Astrocyte of the spinal cord (primary cell): ENCODE measurements around the gene MAGI1.

Experiments
- DNase-seq: peaks from one replicate; pipeline ENCODE4 v3.0.0; 2011; ENCODE audit warnings: low read depth, low spot score
- H3K4me3 ChIP-seq: 2 replicates; pipeline ENCODE4 v1.5.1; 2011; ENCODE audit warnings: low read depth, mild to moderate bottlenecking, low read length, moderate library complexity
- in situ Hi-C: cut with HindIII; loops from 2 replicates; pipeline ENCODE4 v1.10.0; 2017; ENCODE audit warnings: low sequenced_read_pairs
- TF ChIP-seq, protein P1 (sequence below): IDR thresholded peaks from 2 replicates; pipeline ENCODE4 v1.5.1; 2012; ENCODE audit warnings: low read depth, mild to moderate bottlenecking, low read length, inconsistent platforms

The MAGI1 gene

GRCh38 chr3:65924762-65925161, 114.0 kb downstream of the MAGI1 start:
- TF ChIP-seq, protein P1, sequence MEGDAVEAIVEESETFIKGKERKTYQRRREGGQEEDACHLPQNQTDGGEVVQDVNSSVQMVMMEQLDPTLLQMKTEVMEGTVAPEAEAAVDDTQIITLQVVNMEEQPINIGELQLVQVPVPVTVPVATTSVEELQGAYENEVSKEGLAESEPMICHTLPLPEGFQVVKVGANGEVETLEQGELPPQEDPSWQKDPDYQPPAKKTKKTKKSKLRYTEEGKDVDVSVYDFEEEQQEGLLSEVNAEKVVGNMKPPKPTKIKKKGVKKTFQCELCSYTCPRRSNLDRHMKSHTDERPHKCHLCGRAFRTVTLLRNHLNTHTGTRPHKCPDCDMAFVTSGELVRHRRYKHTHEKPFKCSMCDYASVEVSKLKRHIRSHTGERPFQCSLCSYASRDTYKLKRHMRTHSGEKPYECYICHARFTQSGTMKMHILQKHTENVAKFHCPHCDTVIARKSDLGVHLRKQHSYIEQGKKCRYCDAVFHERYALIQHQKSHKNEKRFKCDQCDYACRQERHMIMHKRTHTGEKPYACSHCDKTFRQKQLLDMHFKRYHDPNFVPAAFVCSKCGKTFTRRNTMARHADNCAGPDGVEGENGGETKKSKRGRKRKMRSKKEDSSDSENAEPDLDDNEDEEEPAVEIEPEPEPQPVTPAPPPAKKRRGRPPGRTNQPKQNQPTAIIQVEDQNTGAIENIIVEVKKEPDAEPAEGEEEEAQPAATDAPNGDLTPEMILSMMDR, result no peak
- peak; percentile 67 for DNase-seq
- in situ Hi-C loops, result no loop called here
- no peak overlapping the region for H3K4me3 ChIP-seq

DNA sequence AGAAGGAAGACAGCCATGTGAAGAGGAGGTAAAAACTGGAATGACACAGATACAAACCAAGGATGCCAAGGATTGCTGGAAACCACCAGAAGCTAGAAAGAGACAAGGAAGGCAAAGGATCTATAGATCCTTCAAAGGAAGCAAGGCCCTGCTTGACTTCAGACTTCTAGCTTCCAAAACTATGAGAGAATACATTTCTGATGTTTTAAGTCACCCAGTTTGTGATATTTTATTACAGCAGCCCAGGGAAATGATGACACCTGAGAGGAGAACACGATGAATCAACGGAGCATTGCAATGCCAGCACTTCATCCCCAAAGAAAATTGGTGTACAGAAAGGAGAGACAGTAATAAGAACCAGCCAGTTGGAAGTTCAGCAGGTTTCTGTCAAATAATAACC, 116.3 kb downstream of the MAGI1 start:
- TF ChIP-seq, protein P1, result no peak
- in situ Hi-C loops, result no loop called here
- H3K4me3 ChIP-seq, result no peak overlapping the region
- DNase-seq, result no peak

DNA sequence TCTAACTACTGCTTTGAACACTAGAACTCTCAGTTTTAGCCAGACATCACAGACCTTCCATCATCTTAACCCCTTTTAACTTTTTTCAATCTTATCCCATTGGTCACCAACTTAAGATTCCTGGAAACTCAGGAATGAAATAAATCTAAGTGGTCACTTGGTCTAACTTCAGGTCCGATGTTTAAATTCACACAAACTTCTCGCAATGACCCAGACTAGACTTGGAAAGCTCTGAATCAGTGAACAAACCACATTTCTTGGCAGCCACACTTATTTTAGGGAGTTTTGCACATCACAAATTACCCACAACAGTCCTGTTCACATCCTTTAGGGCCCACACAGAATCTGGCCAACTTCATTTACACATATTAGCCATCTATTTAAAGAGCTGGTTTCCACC, 118.9 kb downstream of the MAGI1 start:
- no peak overlapping the region for H3K4me3 ChIP-seq
- peak; percentile 71 for DNase-seq
- in situ Hi-C loops, result no loop called here
- TF ChIP-seq, protein P1, result no peak

GRCh38 chr3:65915477-65915876, 123.2 kb downstream of the MAGI1 start:
- H3K4me3 ChIP-seq, result no peak overlapping the region
- in situ Hi-C loops, result no loop called here
- DNase-seq, result no peak
- TF ChIP-seq, protein P1, result no peak

- DNase-seq, result no peak
- H3K4me3 ChIP-seq, result no peak overlapping the region
- in situ Hi-C loops, result no loop called here
- TF ChIP-seq, protein P1, result peak; percentile 10
Observed at GRCh38 chr3:65914740-65915367, 123.9 kb downstream of the MAGI1 start.

DNA sequence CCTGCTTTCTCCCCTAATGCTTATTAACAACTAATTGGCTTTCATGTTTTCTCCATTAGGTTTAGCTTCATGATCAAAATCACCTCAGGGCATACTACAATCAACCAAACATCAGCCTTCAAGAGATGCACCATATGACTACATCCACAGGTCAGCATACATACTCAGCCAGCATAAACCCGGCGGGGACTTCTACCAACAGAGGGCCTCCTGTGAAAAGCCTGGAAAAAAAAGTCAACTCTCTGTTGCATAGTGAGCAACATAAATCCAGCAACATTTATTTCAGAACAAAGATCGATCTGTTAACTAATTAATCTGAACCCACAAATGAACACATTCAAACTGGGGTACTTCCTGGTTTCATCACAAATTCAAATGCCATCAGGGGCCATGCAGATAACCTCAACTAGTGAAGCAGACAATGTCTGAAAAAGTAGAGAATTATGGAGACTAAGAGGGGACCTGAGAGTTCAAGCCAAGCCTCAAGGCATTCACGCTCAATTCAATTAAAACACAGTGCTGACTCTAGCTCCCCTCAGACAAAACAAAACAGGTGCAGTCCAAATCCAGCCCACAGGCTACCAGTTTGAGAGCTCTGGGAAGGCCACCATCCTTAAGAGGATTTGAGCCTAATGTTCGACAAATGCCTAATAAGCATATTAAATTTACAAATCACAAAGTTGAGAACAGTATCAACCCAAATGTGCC, 124.5 kb downstream of the MAGI1 start:
- TF ChIP-seq, protein P1, result peak; percentile 48
- in situ Hi-C loops, result no loop called here
- no peak overlapping the region for H3K4me3 ChIP-seq
- no peak for DNase-seq
